GM12864 (cell line): Measurements from ENCODE around the gene SIPA1.

Experiments
- DNase-seq: peaks from one replicate; pipeline ENCODE4 v3.0.0-alpha.2; 2011; ENCODE audit warnings: low read depth
- H3K4me3 ChIP-seq: 2 replicates; pipeline ENCODE4 v1.5.1; 2011; ENCODE audit warnings: mild to moderate bottlenecking, low read depth, low read length, control low read depth
- CTCF ChIP-seq: IDR thresholded peaks from 2 replicates; pipeline ENCODE4 v1.5.1; 2011; ENCODE audit warnings: low read depth, mild to moderate bottlenecking, moderate library complexity, low read length, control low read depth, inconsistent platforms; ENCODE audit errors: missing control alignments

The SIPA1 gene

GRCh38 chr11:65599216-65599954 is 38.5 kb upstream of the SIPA1 start:
- no peak for TF ChIP-seq CTCF
- H3K4me3 ChIP-seq = no peak overlapping the region
- DNase-seq = no peak

- no peak for TF ChIP-seq CTCF
- DNase-seq = no peak
- no peak overlapping the region for H3K4me3 ChIP-seq
Observed at GRCh38 chr11:65599955-65600246, 38.0 kb upstream of the SIPA1 start.

GRCh38 chr11:65604258-65604657 is 33.6 kb upstream of the SIPA1 start:
- no peak for DNase-seq
- no peak overlapping the region for H3K4me3 ChIP-seq
- no peak for TF ChIP-seq CTCF

GRCh38 chr11:65606876-65607613 is 30.9 kb upstream of the SIPA1 start:
- no peak for DNase-seq
- no peak for TF ChIP-seq CTCF
- no peak overlapping the region for H3K4me3 ChIP-seq

GRCh38 chr11:65607614-65608426 is 30.1 kb upstream of the SIPA1 start:
- H3K4me3 ChIP-seq = no peak overlapping the region

GRCh38 chr11:65609229-65609628 is 28.7 kb upstream of the SIPA1 start:
- no peak for DNase-seq
- no peak for TF ChIP-seq CTCF
- no peak overlapping the region for H3K4me3 ChIP-seq

More at GRCh38 chr11:65607614-65608426, 30.1 kb upstream of the SIPA1 start:
- TF ChIP-seq CTCF = no peak
- DNase-seq = no peak
